CD4-positive, alpha-beta T cell treated with Interleukin-2 at 100 ng/mL for 4 hours (primary cell): ENCODE data around the gene BTBD9.

Source experiments
- DNase-seq: peaks from one replicate; pipeline ENCODE4 v3.0.0-alpha.2; 2020; ENCODE audit warnings: low spot score

BTBD9 gene

GRCh38 chr6:38193481-38194281, 446.0 kb downstream of the BTBD9 start:
- no peak for DNase-seq

- no peak for DNase-seq
Observed at GRCh38 chr6:38193051-38193450, 446.7 kb downstream of the BTBD9 start.

- no peak for DNase-seq
Observed at GRCh38 chr6:38192487-38192886, 447.2 kb downstream of the BTBD9 start.

- no peak for DNase-seq
Observed at GRCh38 chr6:38192011-38192410, 447.7 kb downstream of the BTBD9 start.

DNA sequence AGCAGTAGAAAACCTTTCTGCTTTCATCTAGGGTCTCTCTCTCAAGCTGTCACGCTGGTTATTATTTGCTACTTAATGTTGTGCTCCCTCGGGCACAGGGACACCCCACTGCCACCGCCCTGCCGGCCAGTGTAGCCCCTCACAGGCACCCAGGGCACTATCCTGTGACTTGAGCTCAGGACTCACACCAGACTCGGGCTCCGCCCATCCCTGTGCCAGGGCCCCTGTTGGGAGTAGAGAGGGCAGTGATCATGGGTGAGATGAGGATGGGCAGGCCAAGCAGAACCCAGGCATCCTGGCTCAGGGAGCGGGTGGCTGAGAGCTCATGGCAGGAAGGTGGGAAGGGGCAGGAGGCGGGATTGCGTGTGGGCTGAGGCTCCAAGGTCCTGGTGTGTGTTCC, 448.3 kb downstream of the BTBD9 start:
- DNase-seq, result no peak

- DNase-seq, result no peak
Observed at GRCh38 chr6:38188677-38189335, 450.9 kb downstream of the BTBD9 start.

DNA sequence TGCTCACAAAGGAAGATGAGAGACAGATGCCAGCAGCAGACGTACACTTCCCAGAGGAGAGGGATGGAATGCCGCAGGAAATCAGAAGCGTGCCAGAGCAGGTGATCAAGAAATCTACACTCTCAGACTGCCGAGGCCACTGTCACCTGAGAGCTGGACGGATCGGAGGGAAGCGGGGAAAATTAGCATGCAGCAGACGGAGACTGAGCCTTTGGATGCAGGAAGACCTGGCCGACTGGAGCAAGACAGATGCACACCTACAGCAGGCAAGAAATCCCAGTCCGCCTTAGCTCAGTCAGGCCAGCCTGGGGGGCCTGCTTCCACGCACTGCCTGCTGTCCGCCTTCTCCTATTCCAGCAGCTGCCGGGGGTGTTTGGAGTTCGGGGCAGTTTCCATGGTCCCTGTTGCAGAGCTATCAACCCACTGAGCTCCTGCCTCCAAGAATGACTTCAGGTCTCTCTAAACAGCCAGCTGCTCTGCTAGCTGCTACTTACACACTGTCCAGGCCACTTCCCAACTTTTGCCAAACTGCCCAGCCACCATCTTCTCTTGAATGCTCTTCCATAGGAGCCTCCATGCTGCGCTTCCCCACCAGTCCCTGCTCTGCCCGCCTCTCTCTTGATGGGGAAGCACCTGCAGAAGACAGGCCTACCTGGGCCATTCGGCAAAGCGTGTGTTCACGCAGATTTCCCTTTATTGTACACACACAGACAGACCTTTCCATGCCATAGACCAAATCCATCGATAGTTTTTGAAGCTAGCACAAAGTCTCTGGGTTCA, 451.7 kb downstream of the BTBD9 start:
- DNase-seq, result no peak

GRCh38 chr6:38187325-38187724, 452.4 kb downstream of the BTBD9 start:
- no peak for DNase-seq

- DNase-seq, result no peak
Observed at GRCh38 chr6:38185752-38186151, 454.0 kb downstream of the BTBD9 start.

DNA sequence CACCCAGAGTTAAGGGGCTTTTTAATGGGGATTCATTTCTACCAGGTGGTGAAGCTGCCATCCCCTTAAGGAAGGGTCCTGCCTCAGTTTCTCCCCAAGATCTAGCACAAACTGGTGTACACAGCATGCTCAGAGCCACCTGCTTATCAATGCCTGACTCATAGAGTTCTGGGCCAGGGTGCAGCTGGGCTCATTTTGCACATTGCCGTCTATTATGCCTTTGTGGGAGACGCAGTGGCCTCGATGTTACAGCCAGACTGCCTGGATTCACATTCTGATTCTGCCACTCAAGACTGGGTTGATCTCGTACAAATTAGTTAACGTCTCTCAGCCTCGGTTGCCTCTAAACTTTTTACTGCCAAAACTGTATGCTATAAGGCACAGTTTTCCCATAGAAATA, 454.5 kb downstream of the BTBD9 start:
- DNase-seq, result no peak

- no peak for DNase-seq
Observed at GRCh38 chr6:38184585-38185080, 455.1 kb downstream of the BTBD9 start.

- DNase-seq, result no peak
Observed at GRCh38 chr6:38183856-38184584, 455.7 kb downstream of the BTBD9 start.

DNA sequence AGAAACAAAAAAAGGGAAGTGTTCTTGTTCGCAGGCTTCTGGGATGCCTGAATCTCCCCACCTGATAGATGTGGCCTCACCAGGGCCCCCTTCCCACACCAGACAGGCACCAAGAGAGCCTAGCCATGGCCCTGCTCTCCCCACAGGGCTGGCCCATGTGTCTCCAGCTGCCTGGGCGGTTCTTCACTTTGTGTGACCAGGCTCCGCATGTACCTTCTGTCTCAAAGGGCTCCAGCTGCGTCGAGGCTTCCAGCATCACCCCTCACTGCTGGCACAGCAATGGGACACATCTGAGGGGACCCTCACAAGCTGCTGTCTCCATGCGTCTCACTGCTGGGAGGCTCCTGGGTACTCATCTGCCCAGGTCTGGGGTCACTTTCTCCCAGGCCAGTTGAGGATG, 457.3 kb downstream of the BTBD9 start:
- DNase-seq, result no peak

GRCh38 chr6:38180586-38180985, 459.1 kb downstream of the BTBD9 start:
- no peak for DNase-seq

- no peak for DNase-seq
Observed at GRCh38 chr6:38179794-38180430, 459.8 kb downstream of the BTBD9 start.

GRCh38 chr6:38179300-38179699, 460.4 kb downstream of the BTBD9 start:
- DNase-seq, result no peak

DNA sequence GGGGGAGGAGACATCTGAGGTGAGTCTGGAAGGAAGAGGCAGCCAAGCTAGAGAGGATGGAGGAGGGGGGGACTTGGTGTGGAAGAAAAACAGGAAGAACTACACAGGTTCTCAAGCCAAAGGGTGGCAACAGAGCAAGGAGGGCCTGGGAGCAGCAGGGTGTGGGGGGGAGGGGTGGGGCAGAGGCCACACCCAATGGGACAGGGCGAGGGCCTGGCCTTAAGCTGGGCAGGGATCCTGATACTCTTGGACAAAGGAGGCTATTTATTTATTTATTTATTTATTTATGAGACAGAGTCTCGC, 461.2 kb downstream of the BTBD9 start:
- DNase-seq, result no peak

DNA sequence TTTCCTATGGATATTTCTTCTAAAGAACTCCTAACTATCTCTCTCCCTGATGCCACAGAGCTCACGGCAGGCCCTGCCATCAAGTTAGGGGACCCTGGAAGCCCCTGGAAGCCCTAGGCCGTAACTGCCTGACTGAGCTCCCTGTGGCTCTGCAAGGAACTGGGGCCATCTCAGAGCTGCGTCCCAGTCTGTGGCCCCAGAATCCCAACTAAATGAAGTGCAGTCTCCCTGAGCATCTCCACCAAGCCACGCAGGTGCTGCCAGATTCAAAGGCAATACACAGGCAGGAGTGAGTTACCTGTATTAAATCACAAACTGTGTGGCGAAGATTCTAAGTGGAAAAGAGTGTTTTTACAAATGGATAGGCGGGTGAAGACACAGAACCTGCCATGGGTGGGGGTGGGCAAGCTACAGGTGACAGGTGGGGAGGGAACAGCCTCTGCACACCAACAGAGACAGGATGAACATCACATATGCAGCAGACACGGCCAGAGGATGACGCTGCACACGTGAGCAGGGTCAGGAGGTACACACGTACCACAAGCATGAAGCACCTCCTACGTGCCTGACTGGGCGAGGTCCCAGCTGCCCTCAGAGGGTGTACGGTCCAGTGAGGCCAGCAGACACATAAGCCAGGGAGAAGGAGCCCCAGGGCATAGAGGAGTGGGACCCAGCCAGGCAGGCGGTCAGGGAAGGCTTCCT, 461.7 kb downstream of the BTBD9 start:
- DNase-seq, result no peak

- no peak for DNase-seq
Observed at GRCh38 chr6:38176797-38177751, 462.7 kb downstream of the BTBD9 start.

GRCh38 chr6:38175786-38176185, 463.9 kb downstream of the BTBD9 start:
- no peak for DNase-seq
